Thyroid gland (tissue), 4 donors: ENCODE data around the gene SPTBN4. TPM values are rescaled to one million over a fixed set of nuclear protein-coding genes. Genes with fewer than 3 reads are reported as not detected.
"Not testable (repeated sequence)": the region's sequence is repeated elsewhere in the genome, so short reads cannot be mapped to it uniquely, and the experiment has no call there.

ENCODE experiments used
- DNase-seq, 2 donors: peaks; one replicate each; pipeline ENCODE4 v3.0.0-alpha.2; 2019
- H3K27ac ChIP-seq, 3 donors: fragments of 200-600 bp; sonication (generic); 1 replicate in 2 of 3; 2 replicates in 1 of 3; pipeline ENCODE4 v1.5.1; 2016 to 2019; ENCODE audit warnings: mild to moderate bottlenecking in 1 of 3, moderate library complexity in 1 of 3
- H3K27me3 ChIP-seq: fragments of 200-600 bp; sonication (generic); one replicate; pipeline ENCODE4 v1.5.1; 2019
- H3K36me3 ChIP-seq, 2 donors: fragments of 200-600 bp; sonication (generic); one replicate each; pipeline ENCODE4 v1.5.1; 2016 to 2019
- H3K4me1 ChIP-seq, 2 donors: fragments of 200-600 bp; sonication (generic); one replicate each; pipeline ENCODE4 v1.5.1; 2017 to 2019
- H3K4me3 ChIP-seq, 3 donors: fragments of 200-600 bp; sonication (generic); replicated peaks in 1 of 3; 1 replicate in 2 of 3; 2 replicates in 1 of 3; pipeline ENCODE4 v1.5.1; 2016; ENCODE audit warnings: mild to moderate bottlenecking in 1 of 3
- H3K9me3 ChIP-seq: fragments of 200-600 bp; sonication (generic); one replicate; pipeline ENCODE4 v1.5.1; 2017
- CTCF ChIP-seq, 6 experiments: fragments of 200-600 bp in 3 of 6; fragments of 450-650 bp in 3 of 6; sonication (generic) in 3 of 6; IDR thresholded peaks; one replicate each; pipeline ENCODE4 v1.5.1; 2016 to 2019; ENCODE audit warnings: antibody characterized with exemption in 6 of 6, mild to moderate bottlenecking in 2 of 6, inconsistent platforms in 1 of 6, moderate library complexity in 1 of 6
- POLR2A ChIP-seq, 2 donors: fragments of 450-650 bp; IDR thresholded peaks; one replicate each; pipeline ENCODE4 v1.6.1; 2017; ENCODE audit warnings: antibody characterized with exemption in 2 of 2, mild to moderate bottlenecking in 2 of 2, moderate library complexity in 1 of 2
- WGBS, 2 donors: methylation state at CpG; one replicate each; pipeline ENCODE4 v1.1.5; 2017; 5-methylcytosine and 5-hydroxymethylcytosine counted together
- intact Hi-C: fragments of 100-400 bp; cut with DNase I; formaldehyde crosslinking; loops from one replicate; pipeline ENCODE4 v1.15.1; 2023
- small RNA-seq: library from RNA; depleted of rRNA; stranded (forward); fragments of <200 nt; gene quantifications from one replicate; pipeline ENCODE3, GENCODE V24; 2016
- total RNA-seq, 4 donors: library from RNA; depleted of rRNA; stranded (reverse); fragments of >200 nt; gene quantifications; one replicate each; pipeline ENCODE4 v1.2.3, GENCODE V29; 2016

Gene SPTBN4
- total RNA-seq, 4 donors from 2014 or later, result 0.67 to 2.7 (median 1.0) TPM

- H3K36me3 ChIP-seq, result peaks cover 14 to 33% of the 10 kb centered on the region in 2 donors
- no peaks in the 10 kb centered on the region for H3K9me3 ChIP-seq
- DNase-seq, result no peak
- H3K4me3 ChIP-seq, result no peak overlapping the region
- intact Hi-C loops, result no loop called here
- no peaks in the 10 kb centered on the region for H3K4me1 ChIP-seq
- WGBS, 2 donors, result 66 to 71% methylated on average over 27 to 40 of the region's 41 CpGs
- TF ChIP-seq CTCF (IDR thresholded peaks at IDR 0.05) (no peak), POLR2A (IDR thresholded peaks at IDR 0.05) (no peak)
- no peaks in the 10 kb centered on the region for H3K27me3 ChIP-seq
- H3K27ac ChIP-seq, result no peak overlapping the region
These were observed 156.8 kb downstream of the SPTBN4 start for GRCh38 chr19:40623403-40624251.

- H3K9me3 ChIP-seq, H3K4me1 ChIP-seq, DNase-seq, H3K27me3 ChIP-seq, H3K4me3 ChIP-seq, intact Hi-C loops, H3K27ac ChIP-seq: not testable (repeated sequence)
- whole genome bisulfite sequencing, 2 donors, result 89 to 91% methylated on average over 14 of the region's 14 CpGs
- peaks cover 6 to 36% of the 10 kb centered on the region in 2 donors for H3K36me3 ChIP-seq
These were observed 157.8 kb downstream of the SPTBN4 start for GRCh38 chr19:40624369-40625153.

GRCh38 chr19:40625406-40626120 lies 158.8 kb downstream of the SPTBN4 start:
- Histone ChIP-seq H3K27me3 (no peaks in the 10 kb centered on the region), H3K36me3 (peaks cover 6 to 28% of the 10 kb centered on the region in 2 donors), H3K4me1 (no peaks in the 10 kb centered on the region), H3K27ac (no peak overlapping the region), H3K4me3 (no peak overlapping the region), H3K9me3 (no peaks in the 10 kb centered on the region)
- WGBS, 2 donors, result 78 to 82% methylated on average over 5 to 7 of the region's 7 CpGs
- no peak for DNase-seq
- intact Hi-C loops, result no loop called here
- TF ChIP-seq POLR2A (IDR thresholded peaks at IDR 0.05) (no peak), CTCF (IDR thresholded peaks at IDR 0.05) (no peak)

Small RNA genes lying within 50 kb of the gene (small RNA-seq; reads per million reads assigned to genes)
- not detected for gene RF00017

Other genes starting within 250 kb of the SPTBN4 start
- not detected for gene TTC9B, start 248.6 kb upstream of the SPTBN4 start, total RNA-seq
- 1 to 10 TPM in 1 of 4 donors, under 1 TPM in 2, not detected in 1; 0.13 to 3.2 (median 0.68) TPM for gene CCNP, start 240.3 kb upstream of the SPTBN4 start, total RNA-seq
- 100 to 1,000 TPM; 166 to 285 (median 190) TPM for gene AKT2, start 181.7 kb upstream of the SPTBN4 start, total RNA-seq
- 10 to 100 TPM in 3 of 4 donors, 1 to 10 TPM in 1; 9.4 to 17.3 (median 17.2) TPM for gene C19orf47, start 118.6 kb upstream of the SPTBN4 start, total RNA-seq
- 100 to 1,000 TPM; 151 to 258 (median 244) TPM for gene PLD3, start 118.3 kb upstream of the SPTBN4 start, total RNA-seq
- gene HIPK4, start 76.8 kb upstream of the SPTBN4 start, total RNA-seq, result under 1 TPM in 2 of 4 donors, not detected in 2; 0.22 to 0.27 TPM
- gene PRX, start 53.6 kb upstream of the SPTBN4 start, total RNA-seq, result 10 to 100 TPM in 2 of 4 donors, 1 to 10 TPM in 2; 7.3 to 27.5 (median 10.3) TPM
- gene SERTAD1, start 41.0 kb upstream of the SPTBN4 start, total RNA-seq, result 10 to 100 TPM; 12.6 to 19.9 (median 15.1) TPM
- 10 to 100 TPM; 15.6 to 25.2 (median 20.4) TPM for gene SERTAD3, start 22.7 kb upstream of the SPTBN4 start, total RNA-seq
- gene BLVRB, start 1.3 kb upstream of the SPTBN4 start, total RNA-seq, result 100 to 1,000 TPM; 111 to 238 (median 205) TPM
- 10 to 100 TPM; 33.3 to 52.1 (median 42.9) TPM for gene SHKBP1, start 109.9 kb downstream of the SPTBN4 start, total RNA-seq
- gene LTBP4, start 134.4 kb downstream of the SPTBN4 start, total RNA-seq, result 100 to 1,000 TPM; 134 to 276 (median 196) TPM
- 10 to 100 TPM; 14.2 to 22.5 (median 17.0) TPM for gene NUMBL, start 223.7 kb downstream of the SPTBN4 start, total RNA-seq
- gene COQ8B, start 249.9 kb downstream of the SPTBN4 start, total RNA-seq, result 10 to 100 TPM; 39.2 to 73.0 (median 54.7) TPM